GM19035 (cell line): ENCODE data around the gene EMILIN2.
A peak's percentile ranks its signal among the peaks of the same experiment; 100 is the strongest.
"Not testable (repeated sequence)": the region's sequence is repeated elsewhere in the genome, so short reads cannot be mapped to it uniquely, and the experiment has no call there.

Source experiments
- ATAC-seq: cut with Tn5 transposase; IDR thresholded peaks from one replicate; pipeline ENCODE4 v1.9.1; 2021; ENCODE audit not compliant: unreplicated experiment

The EMILIN2 gene

DNA sequence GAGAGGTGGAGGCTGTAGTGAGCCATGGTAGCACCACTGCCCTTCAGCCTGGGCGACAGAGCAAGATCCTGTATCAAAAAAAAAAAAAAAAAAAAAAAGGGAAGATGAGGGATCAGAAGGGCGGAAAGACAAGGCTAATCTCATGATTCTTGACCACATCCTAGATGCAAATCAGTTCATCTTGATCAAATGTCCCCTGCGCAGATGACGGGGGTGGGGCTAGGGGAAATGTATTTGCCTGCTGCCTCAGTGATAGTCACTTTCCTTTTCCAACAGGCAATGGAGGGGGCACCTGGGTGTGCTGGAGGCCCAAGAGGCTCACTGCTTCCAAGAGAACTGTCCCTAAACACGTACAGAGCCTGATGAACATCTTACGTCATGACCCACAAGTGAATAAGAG lies 3.7 kb upstream of the EMILIN2 start:
- no peak for ATAC-seq

DNA sequence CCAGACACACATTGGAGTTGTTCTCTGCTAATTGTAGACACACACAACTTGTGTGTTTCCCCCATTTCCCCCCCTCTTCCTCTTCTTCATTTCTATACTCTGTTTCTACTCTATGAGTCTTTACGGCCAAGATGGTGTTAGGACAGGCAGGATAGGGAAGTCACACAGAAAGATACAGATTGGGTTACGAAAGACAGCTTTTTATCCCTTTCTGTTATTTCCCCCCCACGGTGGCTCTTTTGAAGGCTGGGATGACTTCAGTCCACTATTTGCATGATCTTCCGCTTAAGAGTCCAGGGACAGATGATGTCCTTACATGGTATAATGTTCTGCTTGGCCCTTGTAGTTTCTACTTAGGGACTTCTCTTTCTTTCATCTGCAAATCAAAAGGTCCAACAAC lies 1.6 kb upstream of the EMILIN2 start:
- ATAC-seq: no peak

DNA sequence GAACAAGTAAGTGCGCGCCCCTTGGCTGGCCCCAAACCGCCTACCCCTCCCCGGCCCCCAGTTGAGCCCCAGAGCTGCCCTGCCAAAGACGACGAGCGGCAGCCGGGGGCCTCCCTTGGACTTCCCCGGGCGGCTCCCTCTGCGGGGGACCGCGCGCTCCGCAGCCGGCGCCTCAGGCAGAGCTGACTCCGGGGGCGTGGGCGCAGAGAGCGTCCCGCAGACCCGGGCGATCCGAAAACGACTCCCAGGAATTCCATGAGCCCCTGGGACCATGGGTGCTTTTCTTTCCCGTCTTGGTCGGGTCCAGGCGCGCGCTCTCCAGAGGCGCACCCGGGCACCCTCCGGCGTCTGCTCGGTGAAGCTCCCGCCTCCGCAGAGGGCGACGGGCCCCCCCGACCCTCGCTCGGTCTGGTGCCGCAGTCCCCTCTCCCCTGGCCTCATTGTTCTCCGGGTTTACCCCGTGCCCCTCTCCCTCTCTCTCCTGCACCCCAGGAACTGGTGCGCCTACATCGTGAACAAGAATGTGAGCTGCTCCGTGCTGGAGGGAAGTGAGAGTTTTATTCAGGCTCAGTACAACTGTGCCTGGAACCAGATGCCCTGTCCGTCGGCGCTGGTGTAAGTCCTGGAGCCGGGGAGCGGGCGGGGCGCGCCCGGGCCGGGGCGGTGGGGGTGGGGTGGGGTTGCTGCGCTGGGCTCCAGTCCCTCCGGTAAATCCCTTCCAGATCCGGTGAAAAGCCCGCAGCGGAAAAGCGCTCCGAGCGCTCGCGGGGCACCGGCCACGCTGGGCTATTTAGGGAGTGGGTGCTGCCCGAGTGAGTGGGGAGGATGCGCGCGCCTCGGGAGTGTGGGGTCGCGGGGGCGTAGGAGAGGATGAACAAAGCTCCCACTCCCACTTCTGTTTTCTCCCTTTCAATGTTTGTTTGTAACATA lies 776 bp downstream of the EMILIN2 start:
- peak; percentile 31 for ATAC-seq

DNA sequence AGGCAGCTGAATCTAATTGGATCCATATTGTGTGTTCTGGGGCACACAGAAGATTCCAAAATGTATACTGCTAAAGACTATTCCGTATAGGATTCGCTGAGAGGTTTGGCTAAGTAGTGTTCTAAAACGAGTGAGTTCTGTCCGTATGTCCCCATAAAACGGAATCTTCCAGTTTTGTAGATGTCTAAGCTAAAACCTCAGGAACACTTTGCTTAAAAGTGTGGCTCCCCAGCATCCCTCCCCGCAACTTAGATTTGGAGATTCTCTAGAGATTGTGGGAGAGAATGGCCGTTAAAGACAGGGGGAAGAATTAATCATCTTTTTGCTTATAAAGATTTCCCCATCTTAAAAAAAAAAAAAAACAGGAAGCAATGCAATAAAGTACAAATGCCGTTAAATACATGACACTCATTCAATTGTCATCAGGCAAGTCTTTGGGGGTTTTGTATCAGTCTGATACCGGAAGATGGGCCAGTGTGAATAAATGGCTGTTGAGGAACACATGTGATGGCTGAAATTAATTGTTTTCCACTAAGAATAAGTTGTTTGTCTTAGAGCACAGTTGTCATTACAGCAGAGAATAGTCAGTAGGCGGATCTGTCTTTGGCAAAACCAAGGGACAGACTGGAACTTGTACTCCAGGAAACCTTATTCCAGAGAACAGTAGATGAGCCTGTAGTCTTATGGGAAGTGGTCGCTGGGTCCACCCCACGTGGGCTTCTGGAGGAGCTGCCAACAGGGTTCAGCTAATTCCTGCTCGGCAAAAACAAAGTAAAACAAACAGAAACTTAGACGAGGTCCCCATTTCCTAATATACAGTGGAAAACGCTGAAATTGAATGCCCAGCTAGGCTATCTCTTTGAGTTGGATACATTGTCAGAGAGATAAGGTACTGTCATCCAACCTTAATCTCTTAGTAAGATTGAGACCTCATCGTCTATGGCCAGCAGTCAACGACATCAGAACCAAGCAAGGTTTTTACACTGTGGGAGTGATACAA lies 1.7 kb downstream of the EMILIN2 start:
- no peak for ATAC-seq

DNA sequence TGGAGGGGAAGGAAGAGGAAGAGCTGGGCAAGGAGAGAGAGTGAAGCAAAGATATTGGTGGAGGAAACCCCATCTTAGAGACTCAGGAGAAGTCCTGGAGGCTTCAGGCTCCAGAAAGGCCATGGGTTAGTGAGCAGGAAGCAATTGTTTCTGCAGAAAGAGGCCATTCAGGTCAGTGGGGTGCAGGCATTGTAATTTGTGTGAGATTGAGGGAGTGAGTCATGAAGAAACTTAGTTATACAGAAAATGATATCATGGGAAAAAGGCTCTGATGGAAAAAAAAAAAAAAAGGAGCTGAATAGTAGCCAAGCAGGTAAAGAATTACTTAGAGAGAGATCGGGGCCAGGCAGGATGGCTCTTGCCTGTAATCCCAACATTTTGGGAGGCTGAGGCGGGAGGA lies 4.0 kb downstream of the EMILIN2 start:
- no peak for ATAC-seq

DNA sequence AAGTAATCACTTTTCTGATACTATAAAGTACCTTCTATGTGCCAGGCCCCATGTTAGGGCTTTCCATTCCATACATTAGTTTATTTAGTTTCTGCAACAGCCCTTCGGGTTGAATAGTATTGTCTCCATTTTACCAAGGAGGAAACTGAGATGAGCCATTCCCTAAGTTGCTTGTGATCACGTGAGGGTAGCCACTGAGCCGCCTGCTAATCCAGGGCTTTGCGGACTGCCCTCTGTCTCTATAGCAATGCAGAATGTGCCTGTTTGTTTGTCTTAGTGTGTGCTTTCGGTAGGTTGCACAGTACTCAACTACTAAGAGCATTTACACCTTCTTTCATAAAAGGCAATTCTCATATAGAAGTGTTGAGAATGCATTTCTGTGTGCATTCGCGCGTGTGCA lies 5.0 kb downstream of the EMILIN2 start:
- no peak for ATAC-seq

DNA sequence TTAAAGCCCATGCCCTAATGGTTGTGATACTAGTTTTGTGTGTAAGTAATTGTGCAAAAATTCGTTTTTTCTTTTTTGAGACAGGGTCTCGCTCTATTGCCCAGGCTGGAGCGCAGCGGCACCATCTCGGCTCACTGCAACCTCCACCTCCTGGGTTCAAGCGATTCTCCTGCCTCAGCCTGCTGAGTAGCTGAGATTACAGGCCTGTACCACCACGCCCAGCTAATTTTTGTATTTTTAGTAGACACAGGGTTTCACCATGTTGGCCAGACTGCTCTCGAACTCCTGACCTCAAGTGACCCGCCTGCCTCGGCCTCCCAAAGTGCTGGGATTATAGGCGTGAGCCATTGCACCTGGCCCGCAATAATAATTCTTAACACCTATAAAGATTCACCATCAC lies 5.7 kb downstream of the EMILIN2 start:
- ATAC-seq: not testable (repeated sequence)

DNA sequence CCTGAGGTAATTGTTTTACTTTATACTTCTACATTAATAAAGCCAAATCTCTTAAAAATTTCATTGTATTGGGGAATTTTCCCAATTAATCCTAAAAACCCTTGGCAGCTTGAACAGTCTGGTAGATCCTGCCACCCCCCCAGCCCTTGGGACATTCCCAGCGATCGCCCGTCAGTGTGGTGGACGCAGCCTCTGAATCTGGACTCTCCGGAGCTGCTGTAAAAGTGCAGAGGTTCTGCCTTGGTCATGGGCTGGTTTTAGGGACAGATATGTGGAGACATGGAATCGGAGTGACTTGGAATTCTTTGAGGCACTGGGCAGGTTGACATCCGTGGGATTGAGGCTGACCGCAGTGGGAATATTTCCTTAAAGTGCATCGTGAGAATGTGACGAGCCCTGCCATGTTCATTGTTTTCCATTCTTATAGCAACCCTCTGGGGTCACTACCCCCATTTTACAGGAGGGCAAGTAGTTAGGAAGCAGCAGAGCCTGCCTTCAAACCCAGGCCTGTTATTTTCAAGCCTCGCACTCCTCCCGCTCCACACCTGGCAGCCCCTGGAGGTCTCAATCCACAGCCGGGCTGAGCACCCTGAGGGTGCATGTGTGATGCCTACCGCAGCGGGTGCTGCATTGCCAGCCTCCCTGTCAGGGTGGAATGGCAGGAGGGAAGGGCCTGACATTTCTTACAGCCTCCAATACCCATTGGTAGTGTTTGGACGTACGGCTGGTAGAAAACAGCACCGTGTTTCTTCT lies 6.5 kb downstream of the EMILIN2 start:
- ATAC-seq: no peak

DNA sequence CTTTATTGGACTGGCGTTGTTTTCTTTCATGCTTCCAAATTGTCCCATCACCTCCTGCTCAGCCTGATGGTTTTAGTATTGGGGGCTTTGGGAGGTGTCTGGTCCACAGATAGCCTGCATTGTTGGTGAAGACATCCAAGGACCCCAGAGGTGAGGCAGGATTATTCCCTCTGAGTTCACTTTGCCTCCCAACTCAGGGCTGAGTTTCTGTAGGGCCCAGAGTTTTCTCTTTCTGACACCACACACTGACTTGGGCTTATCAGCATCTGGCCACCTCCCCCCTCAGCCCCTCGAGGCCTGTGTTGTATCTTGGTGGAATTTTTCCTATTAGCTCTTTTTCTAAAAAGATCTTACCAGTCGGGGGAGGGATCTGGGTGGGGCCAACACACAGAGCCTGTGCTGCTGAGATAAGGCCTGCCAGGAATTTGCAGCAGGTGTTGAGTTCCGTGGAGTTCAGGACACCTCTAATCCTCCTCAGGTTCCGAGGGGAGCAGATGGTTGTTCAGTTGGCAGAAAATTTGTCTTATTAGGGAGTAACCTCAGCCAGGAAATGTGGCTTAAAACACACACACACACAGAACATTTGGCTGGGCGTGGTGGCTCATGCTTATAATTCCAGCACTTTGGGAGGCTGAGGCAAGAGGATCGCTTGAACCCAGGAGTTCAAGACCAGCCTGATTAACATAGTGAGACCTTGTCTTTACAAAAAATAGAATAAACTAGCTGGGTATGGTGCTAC lies 7.3 kb downstream of the EMILIN2 start:
- ATAC-seq: no peak

DNA sequence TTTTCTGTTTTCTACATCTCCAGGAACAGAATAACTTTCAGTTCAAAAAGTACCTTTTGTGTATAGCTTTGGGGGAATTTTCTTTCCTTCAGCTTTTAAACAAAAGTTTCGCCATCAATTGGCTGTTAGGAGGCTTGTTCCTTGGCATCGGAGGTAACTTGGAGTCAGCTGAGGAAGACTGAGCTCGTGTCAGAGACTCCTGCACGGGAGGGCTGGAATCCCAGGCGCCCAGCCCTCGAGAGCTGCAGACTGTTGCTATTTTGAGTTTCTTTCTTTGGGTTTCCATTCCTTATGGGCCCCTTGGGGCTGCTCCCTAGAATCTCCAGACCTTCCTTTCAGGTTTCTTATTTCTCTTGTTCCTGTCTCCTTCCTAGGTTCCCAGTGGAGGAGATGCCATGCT lies 8.1 kb downstream of the EMILIN2 start:
- ATAC-seq: no peak

DNA sequence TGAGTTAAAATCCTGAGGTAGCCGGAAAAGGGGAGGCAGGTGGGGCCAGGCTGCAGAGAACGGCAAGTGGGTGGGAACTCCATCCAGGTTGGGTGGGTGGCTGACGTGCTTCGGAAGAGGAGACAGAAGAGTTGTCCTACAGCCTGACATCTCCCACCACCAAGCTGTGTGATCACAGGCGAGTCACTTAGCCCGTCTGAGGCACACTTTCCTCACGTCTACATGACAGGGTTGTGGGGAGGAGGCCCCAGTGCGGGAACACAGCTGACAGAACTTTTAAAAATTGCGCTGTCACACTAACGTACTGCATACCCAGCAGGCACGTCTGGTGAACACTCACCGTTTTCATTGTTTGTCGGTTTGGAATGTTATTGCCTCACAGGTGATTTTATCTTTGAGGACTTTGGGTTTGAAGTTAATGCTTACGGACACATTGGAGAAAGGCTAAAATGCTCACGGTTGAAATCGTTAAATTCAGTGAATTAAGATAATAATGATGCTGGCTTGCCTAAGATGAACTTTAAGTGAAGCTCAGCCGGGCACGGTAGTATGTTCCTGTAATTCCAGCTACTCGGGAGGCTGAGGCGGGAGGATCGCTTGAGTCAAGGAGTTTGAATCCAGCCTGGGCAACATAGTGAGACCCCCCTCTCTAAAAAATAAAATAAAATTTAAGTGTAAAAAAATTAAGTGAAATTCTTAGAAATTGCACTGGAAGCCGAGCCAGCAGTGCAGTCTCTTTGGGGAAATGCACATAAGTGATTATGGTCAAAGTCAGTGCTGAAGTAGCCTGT lies 8.9 kb downstream of the EMILIN2 start:
- ATAC-seq: no peak

DNA sequence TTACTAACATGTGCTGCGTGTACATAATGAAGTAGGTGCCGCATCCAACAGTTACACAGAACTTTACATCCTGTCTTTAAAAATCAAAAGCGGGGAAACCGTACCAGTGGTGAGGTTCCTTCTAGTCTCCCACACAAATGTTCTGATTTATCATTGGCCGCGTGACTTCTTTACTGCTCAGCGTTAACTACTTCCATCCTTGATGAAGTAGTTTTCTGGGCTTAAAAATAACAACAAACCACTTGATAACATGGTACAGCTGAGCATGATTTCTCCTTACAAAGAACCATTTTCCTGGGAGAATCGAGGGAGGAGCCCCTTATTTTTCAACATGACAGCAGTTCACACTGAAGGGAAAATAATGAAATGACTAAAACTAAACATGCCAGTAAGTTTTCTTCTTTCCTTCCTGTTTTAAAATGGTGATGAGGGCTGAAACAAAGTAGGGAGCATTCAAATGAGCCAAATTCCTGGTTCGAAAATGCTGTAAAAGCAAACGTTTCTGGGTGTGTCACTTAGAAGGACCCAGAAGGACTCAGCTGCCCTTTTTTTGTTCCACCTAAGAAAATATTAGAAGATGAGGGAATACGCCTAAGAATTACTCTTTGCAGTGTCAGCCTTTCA lies 9.9 kb downstream of the EMILIN2 start:
- no peak for ATAC-seq

DNA sequence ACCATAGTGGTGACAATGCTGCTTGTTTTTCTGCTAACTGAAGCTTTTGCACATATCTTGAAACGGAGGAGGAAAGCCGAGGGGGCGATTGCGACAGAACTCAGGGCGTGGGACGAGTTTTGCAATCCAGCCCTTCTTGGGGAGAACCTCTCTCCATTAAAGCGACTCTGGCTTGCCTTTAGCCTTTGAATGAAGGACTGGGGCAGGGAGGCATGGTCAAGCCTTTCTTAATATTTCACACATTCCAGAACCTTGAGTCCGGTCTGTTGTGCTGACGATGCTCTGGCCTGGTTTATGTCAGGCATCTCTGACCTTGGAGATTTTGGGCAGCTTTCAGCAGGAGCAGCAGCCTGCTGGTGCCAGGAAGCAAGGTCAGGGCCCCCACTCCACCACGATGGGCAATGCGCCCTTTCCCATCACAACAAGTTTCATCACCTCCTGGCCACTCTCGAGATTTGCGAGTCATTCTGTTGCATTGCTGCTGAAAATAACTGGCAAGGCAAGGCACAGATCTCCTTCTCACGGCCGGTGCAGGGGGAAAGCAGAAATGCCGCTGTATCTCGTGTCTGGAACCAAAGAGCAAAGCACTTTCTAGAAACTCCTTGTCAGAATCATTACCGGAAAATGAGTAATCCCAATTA lies 10.8 kb downstream of the EMILIN2 start:
- no peak for ATAC-seq

DNA sequence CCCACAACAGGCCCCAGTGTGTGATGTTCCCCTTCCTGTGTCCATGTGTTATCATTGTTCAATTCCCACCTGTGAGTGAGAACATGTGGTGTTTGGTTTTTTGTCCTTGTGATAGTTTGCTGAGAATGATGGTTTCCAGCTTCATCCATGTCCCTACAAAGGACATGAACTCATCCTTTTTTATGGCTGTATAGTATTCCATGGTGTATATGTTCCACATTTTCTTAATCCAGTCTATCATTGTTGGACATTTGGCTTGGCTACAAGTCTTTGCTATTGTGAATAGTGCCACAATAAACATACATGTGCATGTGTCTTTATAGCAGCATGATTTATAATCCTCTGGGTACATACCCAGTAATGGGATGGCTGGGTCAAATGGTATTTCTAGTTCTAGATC lies 13.6 kb downstream of the EMILIN2 start:
- ATAC-seq: not testable (repeated sequence)

DNA sequence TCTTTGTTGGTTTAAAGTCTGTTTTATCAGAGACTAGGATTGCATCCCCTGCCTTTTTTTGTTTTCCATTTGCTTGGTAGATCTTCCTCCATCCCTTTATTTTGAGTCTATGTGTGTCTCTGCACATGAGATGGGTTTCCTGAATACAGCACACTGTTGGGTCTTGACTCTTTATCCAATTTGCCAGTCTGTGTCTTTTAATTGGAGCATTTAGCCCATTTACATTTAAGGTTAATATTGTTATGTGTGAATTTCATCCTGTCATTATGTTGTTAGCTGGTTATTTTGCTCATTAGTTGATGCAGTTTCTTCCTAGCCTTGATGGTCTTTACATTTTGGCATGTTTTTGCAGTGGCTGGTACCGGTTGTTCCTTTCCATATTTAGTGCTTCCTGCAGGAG lies 17.2 kb downstream of the EMILIN2 start:
- ATAC-seq: not testable (repeated sequence)

DNA sequence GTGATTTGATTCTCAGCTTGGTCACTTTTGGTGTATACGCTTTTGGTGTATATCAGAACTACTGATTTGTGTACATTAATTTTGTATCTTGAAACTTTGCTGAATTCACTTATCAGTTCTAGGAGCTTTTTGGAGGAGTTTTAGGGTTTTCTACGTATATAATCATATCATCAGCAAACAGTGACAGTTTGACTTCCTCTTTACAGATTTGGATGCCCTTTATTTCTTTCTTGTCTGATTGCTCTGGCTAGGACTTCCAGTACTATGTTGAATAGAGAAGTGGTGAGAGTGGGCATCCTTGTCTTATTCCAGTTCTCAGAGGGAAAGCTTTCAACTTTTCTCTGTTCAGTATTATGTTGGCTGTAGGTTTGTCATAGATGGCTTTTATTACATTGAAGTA lies 19.7 kb downstream of the EMILIN2 start:
- ATAC-seq: not testable (repeated sequence)

DNA sequence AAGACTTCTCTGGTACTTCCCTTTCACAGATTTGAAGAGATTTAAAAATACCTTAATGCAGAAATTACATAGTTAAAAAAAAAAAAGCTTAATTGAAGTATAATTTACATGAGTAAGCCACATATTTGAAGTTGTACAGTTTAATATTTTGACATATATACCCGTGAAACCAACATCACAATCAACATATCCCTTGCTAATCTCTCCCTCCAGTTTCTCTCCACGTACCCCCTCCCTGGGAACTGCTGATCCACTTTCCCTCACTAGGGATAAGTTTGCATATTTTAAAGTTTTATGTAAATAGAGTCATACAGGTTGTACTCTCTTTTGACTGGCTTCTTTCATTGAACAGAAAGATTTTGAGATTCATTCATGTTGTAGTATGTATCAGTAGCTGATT lies 22.4 kb downstream of the EMILIN2 start:
- ATAC-seq: no peak

DNA sequence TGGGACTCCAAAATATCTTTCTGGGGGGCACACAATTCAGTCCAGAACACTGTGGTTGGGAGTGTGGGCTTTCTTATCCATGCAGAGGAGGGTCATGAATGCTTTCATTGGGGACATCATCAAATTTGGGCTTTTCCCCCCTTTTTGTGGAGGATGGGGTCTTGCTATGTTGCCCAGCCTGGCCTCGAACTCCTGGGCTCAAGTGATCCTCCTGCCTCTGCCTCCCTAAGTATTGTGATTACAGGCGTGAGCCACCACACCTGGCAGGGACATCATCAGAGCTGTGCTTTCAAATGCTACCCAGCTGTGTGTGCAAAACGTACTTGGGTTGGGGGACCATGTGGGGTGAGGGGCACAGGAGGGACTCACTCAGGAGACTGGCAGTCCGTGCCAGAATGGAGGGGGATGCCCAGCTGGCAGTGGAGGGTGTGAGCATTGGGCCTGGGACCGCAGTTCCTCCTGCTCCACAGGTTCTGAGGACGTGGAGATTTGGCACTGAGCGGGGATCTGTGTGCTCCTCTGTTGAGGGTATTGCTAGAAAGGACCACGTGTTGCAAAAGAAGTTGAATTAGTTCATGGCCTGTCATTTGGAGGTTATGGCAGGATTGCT lies 24.4 kb downstream of the EMILIN2 start:
- ATAC-seq: no peak
